NOMO-1 (cell line): ENCODE measurements around the gene CAVIN3.

Experiments
- DNase-seq, 2 experiments: peaks; one replicate each; lab custom pipeline; 2025; ENCODE audit not compliant: unreplicated experiment in 2 of 2; lab: John Stamatoyannopoulos, UW

Gene CAVIN3

GRCh38 chr11:6273188-6273587 is 47.1 kb downstream of the CAVIN3 start:
- DNase-seq, result no peak

DNA sequence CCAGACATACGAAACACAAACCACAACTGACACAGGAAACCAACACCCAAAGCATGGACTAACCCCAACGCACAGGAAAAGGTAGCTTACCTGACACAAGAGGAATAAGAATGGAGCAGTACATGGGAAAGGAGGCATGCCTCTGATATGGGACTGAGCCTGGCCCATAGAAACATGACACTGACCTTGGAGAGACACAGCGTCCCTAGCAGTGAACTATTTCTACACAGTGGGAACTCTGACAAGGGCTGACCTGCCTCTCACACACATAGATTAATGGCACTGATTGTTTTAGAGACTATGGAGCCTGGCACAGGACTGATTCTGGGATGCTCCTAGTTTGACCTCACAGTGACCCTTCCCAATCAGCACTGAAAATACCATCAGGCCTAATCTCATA is 48.7 kb downstream of the CAVIN3 start:
- DNase-seq, result no peak

- no peak for DNase-seq
Observed at GRCh38 chr11:6270584-6271246, 49.6 kb downstream of the CAVIN3 start.

- DNase-seq, result no peak
Observed at GRCh38 chr11:6269994-6270393, 50.3 kb downstream of the CAVIN3 start.
